GM21515 (cell line): Measurements from ENCODE around the gene DBNDD1.
"Not testable (repeated sequence)": the region's sequence is repeated elsewhere in the genome, so short reads cannot be mapped to it uniquely, and the experiment has no call there.

Source experiments
- ATAC-seq: cut with Tn5 transposase; IDR thresholded peaks from one replicate; pipeline ENCODE4 v1.9.1; 2021; ENCODE audit not compliant: unreplicated experiment

DBNDD1 gene

GRCh38 chr16:89994389-89994720 lies 24.9 kb downstream of the DBNDD1 start:
- ATAC-seq: no peak

GRCh38 chr16:89993971-89994370 lies 25.3 kb downstream of the DBNDD1 start:
- ATAC-seq: no peak

- ATAC-seq: no peak
Observed at GRCh38 chr16:89993377-89993776, 25.9 kb downstream of the DBNDD1 start.

GRCh38 chr16:89990799-89991198 lies 28.5 kb downstream of the DBNDD1 start:
- ATAC-seq: no peak

GRCh38 chr16:89988951-89989350 lies 30.3 kb downstream of the DBNDD1 start:
- ATAC-seq: no peak

- ATAC-seq: no peak
Observed at GRCh38 chr16:89987169-89987568, 32.1 kb downstream of the DBNDD1 start.

GRCh38 chr16:89986600-89986999 lies 32.7 kb downstream of the DBNDD1 start:
- no peak for ATAC-seq

- ATAC-seq: no peak
Observed at GRCh38 chr16:89985219-89985618, 34.0 kb downstream of the DBNDD1 start.

- no peak for ATAC-seq
Observed at GRCh38 chr16:89984216-89984615, 35.0 kb downstream of the DBNDD1 start.

- no peak for ATAC-seq
Observed at GRCh38 chr16:89983536-89983935, 35.7 kb downstream of the DBNDD1 start.

GRCh38 chr16:89982318-89982717 lies 36.9 kb downstream of the DBNDD1 start:
- ATAC-seq: no peak

- ATAC-seq: peak; percentile 63
Observed at GRCh38 chr16:89981414-89981813, 37.8 kb downstream of the DBNDD1 start.

- no peak for ATAC-seq
Observed at GRCh38 chr16:89974870-89975269, 44.4 kb downstream of the DBNDD1 start.

- ATAC-seq: no peak
Observed at GRCh38 chr16:89973654-89974335, 45.5 kb downstream of the DBNDD1 start.

GRCh38 chr16:89973235-89973634 lies 46.0 kb downstream of the DBNDD1 start:
- ATAC-seq: no peak

- peak; percentile 78 for ATAC-seq
Observed at GRCh38 chr16:89972244-89973234, 46.7 kb downstream of the DBNDD1 start.

- ATAC-seq: peak; percentile 17
Observed at GRCh38 chr16:89971495-89972243, 47.6 kb downstream of the DBNDD1 start.

- ATAC-seq: no peak
Observed at GRCh38 chr16:89969741-89970410, 49.4 kb downstream of the DBNDD1 start.

GRCh38 chr16:89968074-89968473 lies 51.2 kb downstream of the DBNDD1 start:
- ATAC-seq: not testable (repeated sequence)

- not testable (repeated sequence) for ATAC-seq
Observed at GRCh38 chr16:89967436-89967835, 51.8 kb downstream of the DBNDD1 start.

- ATAC-seq: no peak
Observed at GRCh38 chr16:89966756-89967155, 52.5 kb downstream of the DBNDD1 start.
